Vagina (tissue), 2 donors: ENCODE results near the gene SLC39A7. TPM values are rescaled to one million over a fixed set of nuclear protein-coding genes. Genes with fewer than 3 reads are reported as not detected.

Experiments used
- DNase-seq, 2 donors: peaks; one replicate each; pipeline ENCODE4 v3.0.0-alpha.2; 2017; ENCODE audit errors: extremely low spot score in 2 of 2
- H3K27ac ChIP-seq: fragments of 200-600 bp; sonication (generic); one replicate; pipeline ENCODE4 v1.5.1; 2019
- H3K27me3 ChIP-seq: fragments of 200-600 bp; sonication (generic); one replicate; pipeline ENCODE4 v1.5.1; 2019
- H3K36me3 ChIP-seq, 2 donors: fragments of 200-600 bp; sonication (generic); one replicate each; pipeline ENCODE4 v1.5.1; 2017 to 2019
- H3K4me1 ChIP-seq: fragments of 200-600 bp; sonication (generic); one replicate; pipeline ENCODE4 v1.5.1; 2019
- H3K4me3 ChIP-seq, 2 donors: fragments of 200-600 bp; sonication (generic); 1 replicate in 1 of 2; 2 replicates in 1 of 2; pipeline ENCODE4 v1.5.1; 2016 to 2019
- H3K9me3 ChIP-seq: fragments of 200-600 bp; sonication (generic); one replicate; pipeline ENCODE4 v1.5.1; 2019
- CTCF ChIP-seq, 3 experiments: fragments of 450-650 bp in 2 of 3; fragments of 200-600 bp in 1 of 3; sonication (generic) in 1 of 3; IDR thresholded peaks; one replicate each; pipeline ENCODE4 v1.5.1; 2017 to 2019; ENCODE audit warnings: antibody characterized with exemption in 3 of 3, mild to moderate bottlenecking in 2 of 3, moderate library complexity in 2 of 3
- POLR2A ChIP-seq, 2 donors: fragments of 450-650 bp; IDR thresholded peaks; one replicate each; pipeline ENCODE4 v1.6.1; 2017; ENCODE audit warnings: antibody characterized with exemption in 2 of 2, mild to moderate bottlenecking in 2 of 2, moderate library complexity in 2 of 2
- POLR2AphosphoS5 ChIP-seq, 2 donors: sonication (generic); formaldehyde crosslinking; IDR thresholded peaks; one replicate each; pipeline ENCODE4 v1.9.0; 2017; ENCODE audit warnings: antibody characterized with exemption in 2 of 2, mild to moderate bottlenecking in 2 of 2, low read depth in 1 of 2; ENCODE audit not compliant: insufficient read depth in 1 of 2
- intact Hi-C: fragments of 100-400 bp; cut with DNase I; formaldehyde crosslinking; loops from one replicate; pipeline ENCODE4 v1.15.1; 2023
- total RNA-seq: library from RNA; depleted of rRNA; stranded (reverse); fragments of >200 nt; gene quantifications from one replicate; pipeline ENCODE4 v1.2.3, GENCODE V29; 2016

SLC39A7 gene
- total RNA-seq, 1 donor from 2014 or later = 36.3 TPM

- TF ChIP-seq CTCF (IDR thresholded peaks at IDR 0.05) = peak; percentile 70 to 94 (median 87)
- no peak for TF ChIP-seq POLR2A (IDR thresholded peaks at IDR 0.05)
- peak in 1 of 2 donors; percentile 56 for TF ChIP-seq POLR2AphosphoS5 (IDR thresholded peaks at IDR 0.05; ENCODE audit: insufficient read depth in 1 of 2, low read depth in 1 of 2)
- peak overlapping the region; percentile 96 for H3K27ac ChIP-seq
- DNase-seq = peak in 1 of 2 donors; percentile 94
- H3K27me3 ChIP-seq = no peaks in the 10 kb centered on the region
- H3K4me3 ChIP-seq = peak overlapping the region; percentile 45 to 58
- peaks cover 27% of the 10 kb centered on the region for H3K4me1 ChIP-seq
- intact Hi-C loops = loop anchor here (5.0 to 10.0 kb wide), 3 partner anchors 86 to 231 kb away; no protein-coding TSS in a partner anchor
- H3K9me3 ChIP-seq = no peaks in the 10 kb centered on the region
- H3K36me3 ChIP-seq = peaks cover 0 to 5% of the 10 kb centered on the region in 2 donors
Observed at GRCh38 chr6:33247977-33248642, 47.4 kb downstream of the SLC39A7 start.

GRCh38 chr6:33248643-33248931 lies 47.9 kb downstream of the SLC39A7 start:
- H3K9me3 ChIP-seq = no peaks in the 10 kb centered on the region
- H3K27me3 ChIP-seq = no peaks in the 10 kb centered on the region
- DNase-seq = no peak
- intact Hi-C loops = loop anchor here (5.0 to 10.0 kb wide), 3 partner anchors 86 to 231 kb away; no protein-coding TSS in a partner anchor
- no peak for TF ChIP-seq POLR2A (IDR thresholded peaks at IDR 0.05)
- no peak for TF ChIP-seq CTCF (IDR thresholded peaks at IDR 0.05)
- no peak for TF ChIP-seq POLR2AphosphoS5 (IDR thresholded peaks at IDR 0.05; ENCODE audit: insufficient read depth in 1 of 2, low read depth in 1 of 2)
- H3K4me1 ChIP-seq = peaks cover 27% of the 10 kb centered on the region
- peaks cover 0 to 5% of the 10 kb centered on the region in 2 donors for H3K36me3 ChIP-seq
- peak overlapping the region; percentile 45 to 58 for H3K4me3 ChIP-seq
- peak overlapping the region; percentile 96 for H3K27ac ChIP-seq

- peak overlapping the region; percentile 96 for H3K27ac ChIP-seq
- H3K9me3 ChIP-seq = no peaks in the 10 kb centered on the region
- peaks cover 0 to 5% of the 10 kb centered on the region in 2 donors for H3K36me3 ChIP-seq
- TF ChIP-seq POLR2A (IDR thresholded peaks at IDR 0.05) (peak in 1 of 2 donors; percentile 71), POLR2AphosphoS5 (IDR thresholded peaks at IDR 0.05; ENCODE audit: insufficient read depth in 1 of 2, low read depth in 1 of 2) (peak; percentile 90 to 92), CTCF (IDR thresholded peaks at IDR 0.05) (peak in 2 of 3 experiments; percentile 13 to 24)
- peak; percentile 99 for DNase-seq
- H3K27me3 ChIP-seq = no peaks in the 10 kb centered on the region
- peaks cover 27% of the 10 kb centered on the region for H3K4me1 ChIP-seq
- intact Hi-C loops = loop anchor here (5.0 to 10.0 kb wide), 3 partner anchors 87 to 232 kb away; no protein-coding TSS in a partner anchor
- H3K4me3 ChIP-seq = peak overlapping the region; percentile 45 to 58
Observed at GRCh38 chr6:33248932-33249731, 48.5 kb downstream of the SLC39A7 start.

GRCh38 chr6:33249732-33250630 lies 49.3 kb downstream of the SLC39A7 start:
- Histone ChIP-seq H3K4me3 (peak overlapping the region; percentile 45 to 58), H3K27ac (peak overlapping the region; percentile 94), H3K9me3 (no peaks in the 10 kb centered on the region), H3K36me3 (peaks cover 0 to 5% of the 10 kb centered on the region in 2 donors), H3K27me3 (no peaks in the 10 kb centered on the region), H3K4me1 (peaks cover 27% of the 10 kb centered on the region)
- DNase-seq = no peak
- intact Hi-C loops = loop anchor here (5.0 to 10.0 kb wide), 3 partner anchors 88 to 233 kb away; no protein-coding TSS in a partner anchor
- no peak for TF ChIP-seq POLR2AphosphoS5 (IDR thresholded peaks at IDR 0.05; ENCODE audit: insufficient read depth in 1 of 2, low read depth in 1 of 2)
- TF ChIP-seq CTCF (IDR thresholded peaks at IDR 0.05) = no peak
- no peak for TF ChIP-seq POLR2A (IDR thresholded peaks at IDR 0.05)
